GM19043 (cell line): ENCODE data around the gene WDR48.

Experiments
- ATAC-seq: cut with Tn5 transposase; IDR thresholded peaks from one replicate; pipeline ENCODE4 v1.9.1; 2021; ENCODE audit warnings: low read depth; ENCODE audit not compliant: unreplicated experiment

WDR48 gene

GRCh38 chr3:39118931-39119660 lies 67.3 kb downstream of the WDR48 start:
- no peak for ATAC-seq

DNA sequence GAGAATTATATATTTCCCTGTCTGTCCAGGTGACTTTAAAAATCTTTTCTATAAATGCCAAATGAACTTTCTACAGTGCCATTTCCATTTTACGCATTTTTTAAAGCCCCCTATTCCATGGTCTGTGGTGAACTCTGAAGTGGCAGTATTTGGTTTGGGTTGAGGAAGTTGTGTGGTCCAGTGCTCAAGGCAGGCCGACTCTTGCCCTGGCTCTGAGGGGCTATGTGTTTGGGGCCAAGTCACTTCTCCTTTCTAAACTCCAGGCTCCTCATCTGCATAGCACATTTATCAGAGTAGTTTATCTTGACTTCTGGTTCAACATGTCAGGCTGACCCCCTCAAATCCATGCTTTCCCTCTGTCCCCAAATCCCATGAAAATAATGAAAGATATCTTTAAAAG lies 69.8 kb downstream of the WDR48 start:
- ATAC-seq: no peak

DNA sequence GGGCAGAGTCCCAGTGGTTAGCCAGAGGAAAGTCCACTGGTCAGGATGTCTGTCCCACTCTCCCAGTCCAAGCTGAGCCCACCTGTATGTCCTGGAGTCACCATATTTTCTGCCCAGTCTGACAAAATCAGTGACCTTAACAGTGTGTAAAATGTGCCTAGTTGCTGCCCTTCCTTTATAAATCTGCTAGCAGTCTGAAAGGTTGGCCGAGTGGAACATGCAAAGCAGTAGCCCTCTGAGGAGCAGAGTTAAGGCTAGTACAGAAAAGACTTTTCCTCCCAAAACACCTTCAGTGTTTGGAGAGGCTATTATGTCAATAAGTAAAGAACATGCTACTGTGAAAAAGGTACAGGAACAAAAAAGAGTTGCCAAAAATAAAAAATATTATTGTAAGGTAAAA lies 71.0 kb downstream of the WDR48 start:
- ATAC-seq: peak; percentile 58

GRCh38 chr3:39124876-39125840 lies 73.3 kb downstream of the WDR48 start:
- ATAC-seq: no peak

DNA sequence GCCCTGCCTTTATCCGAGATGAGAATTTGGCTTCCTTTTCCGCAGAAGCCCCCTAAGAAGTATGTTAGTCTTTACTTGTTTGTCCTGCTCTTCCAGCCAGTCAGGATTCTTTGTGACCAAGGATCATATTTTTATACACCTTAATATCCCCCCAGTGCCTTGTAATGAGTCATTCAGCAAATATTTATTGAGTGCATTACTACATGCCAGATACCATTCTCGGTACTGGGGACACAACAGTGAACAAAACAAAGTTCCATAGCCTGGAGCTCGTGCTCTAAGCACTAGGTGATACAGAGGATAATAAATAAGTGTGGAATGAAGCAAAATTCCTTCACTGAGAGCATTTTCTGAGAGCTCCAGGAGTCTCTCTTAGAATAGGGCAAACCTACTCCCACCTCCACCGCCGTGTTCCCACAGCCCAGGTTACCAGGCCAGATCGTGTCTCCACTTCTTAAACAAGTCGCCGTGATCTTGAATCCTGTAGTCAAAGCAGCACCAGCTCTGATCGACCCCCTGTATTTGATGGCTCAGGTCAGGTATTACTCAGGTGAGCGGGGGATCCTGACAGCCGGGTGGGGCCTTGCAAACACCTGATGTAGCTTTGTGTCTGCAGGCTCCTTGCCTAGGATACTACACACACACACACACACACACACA lies 74.2 kb downstream of the WDR48 start:
- ATAC-seq: no peak

GRCh38 chr3:39126532-39127071 lies 74.8 kb downstream of the WDR48 start:
- no peak for ATAC-seq

DNA sequence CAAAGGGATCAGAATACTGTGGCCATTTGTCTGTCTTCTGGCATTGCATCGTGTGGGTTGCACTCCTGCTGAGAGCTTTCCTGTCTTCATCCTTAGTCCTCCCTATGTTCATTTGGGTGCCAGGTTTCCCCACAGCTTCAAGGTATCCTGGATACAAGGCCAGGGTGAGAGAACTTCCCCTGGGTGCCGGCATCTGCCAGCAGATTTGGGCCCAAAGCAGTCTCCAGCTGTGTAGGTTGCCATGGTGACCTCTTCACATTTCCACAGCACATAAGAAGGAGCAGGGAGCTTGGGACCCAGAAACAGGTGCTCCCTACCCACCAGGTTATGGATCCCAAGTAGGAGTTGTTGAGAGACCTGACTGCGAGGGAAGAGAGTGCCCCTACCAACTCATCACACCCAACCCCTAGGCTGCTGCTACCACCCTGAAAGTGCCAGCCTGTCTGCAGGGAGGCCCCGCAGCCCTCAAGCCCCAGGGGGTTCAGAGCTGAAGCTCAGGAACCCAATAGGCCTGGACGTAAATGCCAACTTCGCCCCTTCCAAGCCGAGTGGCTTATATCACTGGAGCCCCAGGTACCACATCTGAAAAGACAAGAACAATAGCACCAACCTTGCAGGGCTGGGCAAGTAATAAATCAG lies 75.6 kb downstream of the WDR48 start:
- no peak for ATAC-seq

- ATAC-seq: no peak
These were observed 76.1 kb downstream of the WDR48 start for GRCh38 chr3:39127908-39128304.

- ATAC-seq: no peak
These were observed 77.1 kb downstream of the WDR48 start for GRCh38 chr3:39128951-39129350.

GRCh38 chr3:39130026-39130425 lies 78.2 kb downstream of the WDR48 start:
- ATAC-seq: no peak

DNA sequence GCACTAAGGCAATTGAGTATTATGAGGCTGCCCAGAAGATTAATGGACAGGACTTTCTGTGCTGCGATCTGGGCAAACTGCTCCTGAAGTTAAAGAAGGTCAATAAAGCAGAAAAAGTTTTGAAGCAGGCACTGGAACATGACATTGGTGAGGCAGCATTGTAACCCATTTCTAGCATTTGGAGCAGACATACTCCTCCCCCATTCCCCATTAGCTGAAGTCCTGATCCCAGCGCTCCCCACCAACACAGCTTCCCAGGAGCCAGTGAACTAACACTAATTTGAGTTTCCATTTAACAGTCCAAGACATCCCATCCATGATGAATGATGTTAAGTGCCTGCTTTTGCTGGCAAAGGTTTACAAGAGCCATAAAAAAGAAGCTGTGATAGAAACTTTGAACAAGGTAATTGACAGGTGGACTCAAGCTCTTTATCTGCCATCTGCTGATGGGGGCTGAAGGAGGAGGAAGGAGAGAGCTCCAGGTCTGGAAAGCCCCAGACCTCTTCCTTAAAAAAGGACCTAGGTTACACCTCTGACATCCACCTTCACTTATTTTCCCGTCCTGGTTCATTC lies 79.0 kb downstream of the WDR48 start:
- no peak for ATAC-seq

DNA sequence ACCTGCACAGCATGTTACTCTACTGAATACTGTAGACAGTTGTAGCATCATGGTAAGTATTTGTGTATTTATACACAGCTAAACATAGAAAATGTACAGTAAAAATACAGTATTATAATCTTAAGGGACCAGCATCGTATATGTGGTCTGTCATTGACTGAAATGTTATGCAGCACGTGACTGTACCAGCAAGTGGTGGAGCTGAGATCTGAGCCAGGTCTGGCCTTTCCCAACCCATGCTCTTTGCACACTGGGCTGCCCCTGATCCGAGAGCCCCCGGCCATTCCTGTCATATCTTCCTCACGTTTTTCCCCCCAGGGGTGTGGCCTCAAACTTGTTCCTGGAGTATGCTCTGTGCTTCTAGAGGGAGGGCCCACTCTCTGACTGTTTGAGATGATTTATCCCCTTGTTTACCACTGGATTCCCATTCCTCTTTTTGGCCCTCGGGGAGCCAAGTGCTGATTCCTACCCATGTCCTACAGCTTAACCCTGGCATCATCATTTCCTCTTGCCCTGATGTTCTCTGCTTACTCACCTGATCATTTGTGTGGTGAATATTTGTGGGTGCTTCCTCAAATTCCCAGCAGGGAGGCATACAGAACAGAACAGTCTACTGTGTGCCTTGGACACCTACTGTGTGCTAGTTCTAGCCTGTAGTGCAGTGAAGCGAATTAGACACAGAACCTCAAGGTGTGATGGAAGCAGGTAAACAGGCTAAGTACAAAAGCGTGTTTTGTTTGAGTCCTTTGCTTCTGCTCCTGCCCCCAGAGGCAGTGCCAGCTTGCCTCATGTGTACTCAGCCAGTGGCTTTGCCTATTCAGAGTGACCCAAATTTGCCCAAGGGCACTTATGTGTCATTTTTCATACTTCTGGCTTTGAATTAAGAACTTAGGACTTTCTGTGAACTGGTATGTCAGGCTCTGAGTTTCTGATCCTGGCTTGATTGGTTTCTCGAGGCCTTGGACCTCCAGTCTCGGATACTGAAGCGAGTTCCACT lies 80.6 kb downstream of the WDR48 start:
- ATAC-seq: no peak

DNA sequence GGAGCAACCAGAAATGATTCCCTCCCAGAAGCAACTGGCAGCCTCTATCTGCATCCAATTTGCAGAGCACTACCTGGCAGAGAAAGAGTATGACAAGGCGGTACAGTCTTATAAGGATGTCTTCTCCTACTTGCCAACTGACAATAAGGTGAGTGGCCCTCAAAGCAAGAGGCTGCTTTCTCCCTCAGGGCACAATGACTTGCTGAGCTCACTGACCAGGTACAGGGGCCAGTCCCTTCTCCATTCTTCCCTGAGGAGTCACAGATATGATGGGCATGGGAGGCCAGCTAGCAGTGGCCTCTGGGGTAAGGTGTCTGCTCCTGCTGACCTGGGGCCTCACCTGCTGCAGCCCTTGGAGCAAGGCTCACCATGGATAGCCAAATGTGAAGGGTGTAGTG lies 81.3 kb downstream of the WDR48 start:
- no peak for ATAC-seq

- no peak for ATAC-seq
These were observed 82.0 kb downstream of the WDR48 start for GRCh38 chr3:39133822-39134221.

GRCh38 chr3:39134305-39134704 lies 82.5 kb downstream of the WDR48 start:
- ATAC-seq: no peak

DNA sequence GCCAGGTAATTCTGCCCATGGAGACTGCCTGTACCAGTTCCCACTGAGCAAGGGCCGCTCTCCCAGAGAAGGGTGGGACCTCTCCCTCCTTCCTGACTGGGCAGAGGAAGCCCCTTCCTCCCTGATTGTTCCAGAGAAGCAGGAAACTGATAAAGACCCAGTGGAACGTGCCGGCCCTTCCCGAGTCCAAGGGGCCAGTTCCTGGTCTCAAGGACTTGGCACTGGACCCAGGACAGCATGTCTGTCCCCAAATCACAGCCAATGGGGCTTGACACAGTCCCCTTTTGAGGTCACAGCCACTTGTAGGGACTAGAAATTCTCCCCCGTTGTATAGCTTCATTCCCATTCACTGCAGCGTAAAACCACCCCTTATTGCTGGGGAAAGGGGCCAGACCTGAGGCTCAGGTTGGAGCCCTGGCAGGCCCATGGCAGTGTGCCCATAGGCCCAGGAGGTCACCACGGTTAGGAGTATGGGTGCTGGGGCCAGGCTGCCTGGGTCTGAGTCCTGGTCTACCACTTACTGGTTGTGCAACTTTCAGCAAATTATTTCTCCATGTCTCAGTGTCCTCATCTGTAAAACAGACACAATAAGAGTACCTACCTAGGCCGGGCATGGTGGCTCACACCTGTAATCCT lies 83.5 kb downstream of the WDR48 start:
- no peak for ATAC-seq

DNA sequence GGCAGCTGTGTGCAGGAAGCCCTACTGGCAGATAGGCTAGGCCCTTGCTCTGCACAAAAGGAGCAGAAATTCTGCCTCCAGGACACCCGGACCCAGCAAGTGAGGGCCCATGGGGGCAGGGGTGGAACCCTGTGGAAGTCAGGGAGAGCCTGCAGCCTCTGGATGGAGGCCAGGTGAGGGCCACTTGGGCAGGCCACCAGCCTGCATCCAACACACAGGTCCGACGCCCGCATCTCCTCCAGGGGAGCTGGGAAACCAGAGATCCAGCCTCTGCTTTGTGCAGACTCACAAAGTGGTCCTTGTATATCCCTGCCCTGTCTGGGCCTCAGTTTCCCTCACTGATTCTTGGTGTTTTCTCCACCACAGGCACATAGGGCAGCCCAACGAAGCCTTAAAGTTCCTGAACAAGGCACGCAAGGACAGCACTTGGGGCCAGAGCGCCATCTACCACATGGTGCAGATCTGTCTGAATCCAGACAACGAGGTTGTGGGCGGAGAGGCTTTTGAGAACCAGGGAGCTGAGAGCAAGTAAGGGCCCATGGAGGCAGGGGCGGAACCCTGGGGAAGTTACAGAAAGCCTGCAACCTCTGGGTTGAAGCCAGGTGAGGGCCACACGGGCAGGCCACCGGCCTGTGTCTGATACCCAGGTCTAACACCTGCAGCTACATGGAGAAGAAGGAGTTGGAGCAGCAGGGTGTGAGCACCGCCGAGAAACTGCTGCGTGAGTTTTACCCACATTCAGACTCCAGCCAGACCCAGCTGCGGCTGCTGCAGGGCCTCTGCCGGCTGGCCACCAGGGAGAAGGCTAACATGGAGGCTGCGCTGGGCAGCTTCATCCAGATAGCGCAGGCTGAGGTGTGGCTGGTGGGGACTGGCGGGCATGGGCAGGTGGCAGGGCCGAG lies 85.0 kb downstream of the WDR48 start:
- no peak for ATAC-seq
